RWPE1 (cell line): ENCODE results near the gene ECHS1.

Source experiments
- CTCF ChIA-PET: fragments of 350-600 bp; sonication (Branson Sonifier 250); formaldehyde crosslinking; extraction: SDS; loops from one replicate; lab custom pipeline; 2021; lab: Yijun Ruan, JAX
- POLR2A ChIA-PET: fragments of 400-600 bp; formaldehyde crosslinking; extraction: SDS; loops from one replicate; lab custom pipeline; 2020; ENCODE audit warnings: antibody characterized with exemption; ENCODE audit not compliant: low non-redundant PET; lab: Yijun Ruan, JAX
- DNase-seq: peaks from one replicate; pipeline ENCODE4 v3.0.0; 2012; ENCODE audit warnings: low spot score
- H3K27ac ChIP-seq: fragments of 450-650 bp; 2 replicates; pipeline ENCODE4 v1.5.1; 2017
- TF ChIP-seq, protein P1 (sequence below): fragments of 450-650 bp; conservative IDR thresholded peaks from 2 replicates; pipeline ENCODE4 v1.5.1; 2017; ENCODE audit warnings: low read depth, mild to moderate bottlenecking

ECHS1 gene

DNA sequence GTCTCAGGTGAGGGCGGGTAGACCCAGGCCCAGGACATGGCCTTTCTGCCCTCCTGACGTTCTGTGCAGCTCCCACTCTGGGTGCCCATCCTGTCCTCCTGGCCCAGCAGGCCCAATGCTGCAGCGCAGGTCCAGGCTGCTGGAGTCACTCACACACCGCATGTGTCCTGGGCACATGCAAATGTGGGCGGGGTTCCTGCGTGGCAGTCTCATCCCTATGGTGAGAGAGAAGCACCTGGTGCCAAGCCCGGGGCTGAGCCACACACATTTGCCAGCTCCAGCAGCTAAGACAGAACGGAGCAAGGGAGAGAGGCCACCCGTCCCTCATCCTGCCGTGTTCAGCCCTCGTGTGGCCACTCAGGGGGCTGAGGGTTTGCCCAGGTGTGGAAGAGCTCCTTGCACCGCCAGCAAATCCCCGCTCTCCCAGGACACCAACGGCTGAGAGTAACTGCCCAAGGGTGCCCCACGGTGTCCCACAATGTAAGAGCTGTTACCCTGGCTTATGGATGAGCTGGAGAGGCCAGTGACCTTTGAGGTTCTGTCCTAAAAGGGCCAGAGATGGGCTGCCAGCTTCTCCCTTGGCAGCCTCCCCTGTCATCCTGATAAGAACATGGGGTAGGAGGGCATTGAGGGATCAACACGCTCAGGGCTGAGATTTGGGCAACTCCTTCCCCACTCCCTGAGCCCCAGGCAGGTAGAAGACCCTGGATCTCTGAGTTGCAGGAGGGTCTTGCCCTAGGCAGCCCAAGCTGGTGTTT, 19.8 kb downstream of the ECHS1 start:
- DNase-seq, result no peak
- TF ChIP-seq, protein P1, sequence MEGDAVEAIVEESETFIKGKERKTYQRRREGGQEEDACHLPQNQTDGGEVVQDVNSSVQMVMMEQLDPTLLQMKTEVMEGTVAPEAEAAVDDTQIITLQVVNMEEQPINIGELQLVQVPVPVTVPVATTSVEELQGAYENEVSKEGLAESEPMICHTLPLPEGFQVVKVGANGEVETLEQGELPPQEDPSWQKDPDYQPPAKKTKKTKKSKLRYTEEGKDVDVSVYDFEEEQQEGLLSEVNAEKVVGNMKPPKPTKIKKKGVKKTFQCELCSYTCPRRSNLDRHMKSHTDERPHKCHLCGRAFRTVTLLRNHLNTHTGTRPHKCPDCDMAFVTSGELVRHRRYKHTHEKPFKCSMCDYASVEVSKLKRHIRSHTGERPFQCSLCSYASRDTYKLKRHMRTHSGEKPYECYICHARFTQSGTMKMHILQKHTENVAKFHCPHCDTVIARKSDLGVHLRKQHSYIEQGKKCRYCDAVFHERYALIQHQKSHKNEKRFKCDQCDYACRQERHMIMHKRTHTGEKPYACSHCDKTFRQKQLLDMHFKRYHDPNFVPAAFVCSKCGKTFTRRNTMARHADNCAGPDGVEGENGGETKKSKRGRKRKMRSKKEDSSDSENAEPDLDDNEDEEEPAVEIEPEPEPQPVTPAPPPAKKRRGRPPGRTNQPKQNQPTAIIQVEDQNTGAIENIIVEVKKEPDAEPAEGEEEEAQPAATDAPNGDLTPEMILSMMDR, result no peak
- CTCF ChIA-PET, result interaction anchor here (1.2 kb wide), 1 partner anchor 24 kb away, joined by 13 read pairs; no protein-coding TSS in a partner anchor
- H3K27ac ChIP-seq, result no peak overlapping the region
- POLR2A ChIA-PET, result interaction anchor here (0.5 kb wide), 1 partner anchor 90 kb away, joined by 3 read pairs; no protein-coding TSS in a partner anchor

DNA sequence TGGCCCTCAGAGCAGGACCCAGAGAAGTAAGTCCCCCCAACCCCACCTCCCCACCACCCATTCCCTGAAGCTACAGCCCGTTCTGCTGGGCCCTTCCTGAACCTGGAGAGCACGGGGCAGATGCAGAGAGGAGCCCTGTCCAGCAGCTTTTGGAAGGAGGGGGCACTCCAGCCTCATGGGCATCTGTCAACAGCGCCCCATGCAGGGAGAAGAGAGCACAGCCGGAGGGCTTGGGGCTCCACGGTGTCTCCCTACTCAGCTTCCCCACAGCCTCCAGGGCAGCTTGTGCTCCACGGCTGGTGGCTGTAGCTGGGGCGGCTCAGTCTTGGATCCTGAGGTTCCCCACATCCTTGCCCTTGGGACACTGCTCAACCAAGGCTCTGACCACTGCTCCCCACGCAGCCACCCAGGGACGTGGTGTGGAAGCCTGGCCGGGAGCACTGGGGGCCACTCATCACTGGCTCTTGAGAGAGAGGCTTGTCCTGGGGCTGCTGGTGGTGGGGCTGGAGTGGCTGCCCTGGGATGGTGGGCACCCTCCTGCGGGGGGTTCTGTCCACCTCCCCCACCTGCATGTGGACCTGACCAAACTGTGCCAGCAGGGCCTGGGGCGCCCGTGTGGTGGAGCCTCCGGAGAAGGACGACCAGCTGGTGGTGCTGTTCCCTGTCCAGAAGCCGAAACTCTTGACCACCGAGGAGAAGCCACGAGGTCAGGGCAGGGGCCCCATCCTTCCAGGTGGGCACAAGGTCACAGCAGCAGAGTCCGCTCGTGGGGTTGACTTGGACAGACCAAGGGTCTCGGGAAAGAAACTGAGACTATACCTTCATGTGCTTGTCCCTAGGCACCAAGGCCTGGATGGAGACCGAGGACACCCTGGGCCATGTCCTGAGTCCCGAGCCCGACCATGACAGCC, 21.5 kb downstream of the ECHS1 start:
- DNase-seq, result no peak
- CTCF ChIA-PET, result interaction anchor here (0.6 kb wide), 1 partner anchor 44 kb away, joined by 3 read pairs; no protein-coding TSS in a partner anchor
- POLR2A ChIA-PET, result interaction anchor here (0.6 kb wide), 1 partner anchor 8 kb away, joined by 7 read pairs; no protein-coding TSS in a partner anchor
- TF ChIP-seq, protein P1, result no peak
- no peak overlapping the region for H3K27ac ChIP-seq

DNA sequence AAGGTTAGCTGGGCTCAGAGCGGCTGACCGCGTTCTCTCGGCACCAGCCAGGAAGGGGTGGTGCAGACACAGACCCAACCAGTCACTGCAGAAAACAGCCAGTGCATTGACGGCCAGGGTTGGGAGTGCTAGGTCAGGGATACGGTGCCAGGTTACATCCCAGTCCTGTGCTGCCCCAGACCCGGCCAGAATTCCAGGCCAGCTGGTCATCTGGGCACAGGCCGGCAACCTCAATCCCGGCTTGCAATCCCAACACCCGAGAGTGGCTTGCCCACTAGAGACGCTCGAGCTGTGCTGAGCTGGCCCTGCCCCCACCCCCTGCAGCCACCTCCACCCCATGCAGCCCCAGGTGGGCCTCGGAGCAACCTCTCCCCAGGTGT, 22.2 kb downstream of the ECHS1 start:
- TF ChIP-seq, protein P1, result no peak
- CTCF ChIA-PET, result interaction anchor here (0.6 kb wide), 1 partner anchor 14 kb away, joined by 3 read pairs; no protein-coding TSS in a partner anchor
- no peak overlapping the region for H3K27ac ChIP-seq
- POLR2A ChIA-PET, result no interaction called here
- no peak for DNase-seq

DNA sequence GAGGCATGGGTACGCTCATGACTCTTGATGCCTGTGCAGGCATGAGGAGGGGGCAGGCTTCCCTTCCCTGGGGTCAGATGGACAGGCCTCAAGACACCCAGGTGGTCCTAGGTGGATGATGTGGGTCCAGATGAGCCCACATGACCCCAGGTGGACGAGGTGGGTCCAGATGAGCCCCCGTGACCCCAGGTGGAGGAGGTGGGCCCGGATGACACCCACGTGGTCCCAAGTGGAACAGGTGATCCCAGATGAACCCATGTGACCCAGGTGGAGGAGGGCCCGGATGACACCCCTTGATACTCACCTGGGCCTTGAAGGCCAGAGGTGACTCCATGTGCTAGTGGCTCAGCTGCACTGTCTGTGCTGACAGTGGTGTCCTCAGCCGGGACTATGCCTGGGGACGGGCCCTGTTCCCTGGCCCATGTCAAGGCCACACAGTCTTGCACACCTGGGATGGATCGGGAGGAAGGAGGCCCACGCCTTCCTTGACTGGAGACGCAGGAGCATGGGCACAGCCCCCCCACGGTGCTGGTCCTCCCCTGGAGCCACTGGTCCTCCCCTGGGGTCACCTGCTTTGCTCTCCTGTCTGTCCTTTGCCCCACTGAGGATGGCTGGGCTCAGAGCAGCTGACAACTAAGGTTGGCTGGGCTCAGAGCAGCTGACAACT, 22.7 kb downstream of the ECHS1 start:
- TF ChIP-seq, protein P1, result no peak
- no peak for DNase-seq
- H3K27ac ChIP-seq, result no peak overlapping the region
- POLR2A ChIA-PET, result no interaction called here
- CTCF ChIA-PET, result interaction anchor here (0.6 kb wide), 1 partner anchor 14 kb away, joined by 3 read pairs; no protein-coding TSS in a partner anchor

DNA sequence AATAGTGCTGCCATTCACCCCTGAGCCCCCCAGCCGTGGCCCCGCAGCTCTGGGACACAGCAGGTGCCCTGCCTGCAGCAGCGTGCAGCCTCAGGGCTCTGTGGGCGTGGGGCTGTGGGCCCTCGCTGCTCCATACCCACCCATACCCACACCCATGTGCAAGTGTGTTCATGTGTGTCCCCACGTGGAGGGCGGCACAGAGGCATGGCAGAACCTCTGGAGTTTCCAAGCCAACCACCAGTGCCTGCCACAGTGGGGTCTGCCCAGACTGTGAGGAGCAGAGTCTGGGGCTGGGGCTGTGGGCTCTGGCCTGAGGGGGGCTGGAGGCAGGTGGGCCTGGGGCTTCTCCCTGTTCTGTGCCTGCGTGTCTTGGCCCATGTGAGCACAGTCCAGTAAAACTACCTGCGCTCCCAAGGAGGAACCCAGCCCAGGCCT, 23.6 kb downstream of the ECHS1 start:
- H3K27ac ChIP-seq, result no peak overlapping the region
- CTCF ChIA-PET, result no interaction called here
- DNase-seq, result no peak

More for the DNA sequence above, 23.6 kb downstream of the ECHS1 start:
- TF ChIP-seq, protein P1, result no peak
- POLR2A ChIA-PET, result no interaction called here
